Endodermal cell (in vitro differentiated cells): Measurements from ENCODE around the gene C1QTNF12. TPM values are rescaled to one million over a fixed set of nuclear protein-coding genes. Genes with fewer than 3 reads are reported as not detected.
A peak's percentile ranks its signal among the peaks of the same experiment; 100 is the strongest.

Source experiments
- DNase-seq: peaks from one replicate; pipeline ENCODE4 v3.0.0-alpha.2; 2017
- H3K27ac ChIP-seq: 2 replicates; pipeline ENCODE4 v1.5.1; 2013; ENCODE audit warnings: mild to moderate bottlenecking, low read depth, low read length, moderate library complexity
- H3K27me3 ChIP-seq: 2 replicates; pipeline ENCODE4 v1.6.1; 2013; ENCODE audit warnings: mild to moderate bottlenecking, low read length, moderate library complexity; ENCODE audit not compliant: insufficient read depth, control insufficient read depth, poor library complexity, severe bottlenecking
- H3K36me3 ChIP-seq: 2 replicates; pipeline ENCODE4 v1.7.0; 2013; ENCODE audit warnings: mild to moderate bottlenecking, low read length, moderate library complexity; ENCODE audit not compliant: control insufficient read depth, insufficient read depth
- H3K4me1 ChIP-seq: one replicate; pipeline ENCODE4 v1.7.0; 2013; ENCODE audit warnings: low read length; ENCODE audit not compliant: control insufficient read depth, insufficient read depth
- H3K4me3 ChIP-seq: 2 replicates; pipeline ENCODE4 v1.5.1; 2013; ENCODE audit warnings: mild to moderate bottlenecking, low read length, moderate library complexity
- H3K9ac ChIP-seq: 2 replicates; pipeline ENCODE4 v1.6.1; 2013; ENCODE audit warnings: mild to moderate bottlenecking, low read length, moderate library complexity; ENCODE audit not compliant: poor library complexity, severe bottlenecking; ENCODE audit errors: extremely low read depth
- H3K9me3 ChIP-seq: 2 replicates; pipeline ENCODE4 v1.6.1; 2013; ENCODE audit warnings: mild to moderate bottlenecking, low read length, moderate library complexity; ENCODE audit not compliant: control insufficient read depth
- H3K27ac Mint-ChIP-seq: 2 replicates; pipeline ENCODE4 v1.8.0; 2020; ENCODE audit warnings: mixed read lengths
- H3K27me3 Mint-ChIP-seq: 2 replicates; pipeline ENCODE4 v1.8.0; 2021; ENCODE audit warnings: mild to moderate bottlenecking, mixed read lengths; ENCODE audit not compliant: insufficient read depth
- H3K36me3 Mint-ChIP-seq: 2 replicates; pipeline ENCODE4 v1.8.0; 2020; ENCODE audit warnings: low read depth, mixed read lengths
- H3K4me1 Mint-ChIP-seq: 2 replicates; pipeline ENCODE4 v1.8.0; 2020; ENCODE audit warnings: mixed read lengths
- H3K4me3 Mint-ChIP-seq: 2 replicates; pipeline ENCODE4 v1.8.0; 2020; ENCODE audit warnings: mild to moderate bottlenecking, moderate library complexity, mixed read lengths
- H3K9me3 Mint-ChIP-seq: 2 replicates; pipeline ENCODE4 v1.8.0; 2020; ENCODE audit warnings: mild to moderate bottlenecking, mixed read lengths
- WGBS, 2 experiments: methylation state at CpG; one replicate each; pipeline versions ENCODE4 v1.1.5 to v1.1.7; 2013; ENCODE audit warnings: missing lambda C conversion rate in 2 of 2, mixed read lengths in 1 of 2; ENCODE audit not compliant: insufficient coverage in 1 of 2, insufficient read length in 1 of 2; 5-methylcytosine and 5-hydroxymethylcytosine counted together
- total RNA-seq, 2 donors: library from RNA; stranded (reverse); fragmentation: NEBNext Ultra II Directional in 1 of 2; extraction: Animal tissue kit (Norgen Biotek cat#: 25700) in 1 of 2; gene quantifications; 2 replicates in 1 of 2; 3 replicates in 1 of 2; pipeline ENCODE4 v1.2.1, GENCODE V29; 2021
- TF ChIP-seq, protein P1 (sequence below): fragments of 200-600 bp; sonication (generic); conservative IDR thresholded peaks from 2 replicates; pipeline ENCODE4 v1.5.0; 2021; ENCODE audit warnings: antibody characterized with exemption, mild to moderate bottlenecking

The C1QTNF12 gene
- total RNA-seq, 2 donors from 2014 or later = 8.1 to 13.5 TPM

GRCh38 chr1:1268284-1268682 lies 21.8 kb upstream of the C1QTNF12 start:
- Histone ChIP-seq H3K9ac (no peak overlapping the region), H3K27ac (no peak overlapping the region), H3K9me3 (no peaks in the 10 kb centered on the region), H3K36me3 (peaks cover 41% of the 10 kb centered on the region), H3K27me3 (no peaks in the 10 kb centered on the region), H3K4me3 (no peak overlapping the region), H3K4me1 (no peaks in the 10 kb centered on the region)
- no peak overlapping the region for H3K4me3 Mint-ChIP-seq
- no peak for DNase-seq
- H3K27ac Mint-ChIP-seq = no peak overlapping the region
- H3K27me3 Mint-ChIP-seq = no peaks in the 10 kb centered on the region
- TF ChIP-seq, protein P1, sequence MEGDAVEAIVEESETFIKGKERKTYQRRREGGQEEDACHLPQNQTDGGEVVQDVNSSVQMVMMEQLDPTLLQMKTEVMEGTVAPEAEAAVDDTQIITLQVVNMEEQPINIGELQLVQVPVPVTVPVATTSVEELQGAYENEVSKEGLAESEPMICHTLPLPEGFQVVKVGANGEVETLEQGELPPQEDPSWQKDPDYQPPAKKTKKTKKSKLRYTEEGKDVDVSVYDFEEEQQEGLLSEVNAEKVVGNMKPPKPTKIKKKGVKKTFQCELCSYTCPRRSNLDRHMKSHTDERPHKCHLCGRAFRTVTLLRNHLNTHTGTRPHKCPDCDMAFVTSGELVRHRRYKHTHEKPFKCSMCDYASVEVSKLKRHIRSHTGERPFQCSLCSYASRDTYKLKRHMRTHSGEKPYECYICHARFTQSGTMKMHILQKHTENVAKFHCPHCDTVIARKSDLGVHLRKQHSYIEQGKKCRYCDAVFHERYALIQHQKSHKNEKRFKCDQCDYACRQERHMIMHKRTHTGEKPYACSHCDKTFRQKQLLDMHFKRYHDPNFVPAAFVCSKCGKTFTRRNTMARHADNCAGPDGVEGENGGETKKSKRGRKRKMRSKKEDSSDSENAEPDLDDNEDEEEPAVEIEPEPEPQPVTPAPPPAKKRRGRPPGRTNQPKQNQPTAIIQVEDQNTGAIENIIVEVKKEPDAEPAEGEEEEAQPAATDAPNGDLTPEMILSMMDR = no peak
- peaks cover 60% of the 10 kb centered on the region for H3K36me3 Mint-ChIP-seq
- H3K4me1 Mint-ChIP-seq = peaks cover 17% of the 10 kb centered on the region
- no peaks in the 10 kb centered on the region for H3K9me3 Mint-ChIP-seq
- 98% methylated on average over 12 to 13 of the region's 13 CpGs for WGBS, 2 experiments

- no peak for DNase-seq
- Mint-ChIP-seq H3K27ac (no peak overlapping the region), H3K27me3 (no peaks in the 10 kb centered on the region), H3K4me3 (no peak overlapping the region), H3K4me1 (peaks cover 15% of the 10 kb centered on the region), H3K9me3 (no peaks in the 10 kb centered on the region), H3K36me3 (peaks cover 64% of the 10 kb centered on the region)
- TF ChIP-seq, protein P1 = no peak
- no peaks in the 10 kb centered on the region for H3K27me3 ChIP-seq
- H3K9me3 ChIP-seq = no peaks in the 10 kb centered on the region
- 97 to 98% methylated on average over 35 to 39 of the region's 39 CpGs for WGBS, 2 experiments
- H3K27ac ChIP-seq = no peak overlapping the region
- no peak overlapping the region for H3K4me3 ChIP-seq
- H3K36me3 ChIP-seq = peaks cover 47% of the 10 kb centered on the region
- no peak overlapping the region for H3K9ac ChIP-seq
- H3K4me1 ChIP-seq = no peaks in the 10 kb centered on the region
Measured at GRCh38 chr1:1267488-1268283, 21.2 kb upstream of the C1QTNF12 start.

DNA sequence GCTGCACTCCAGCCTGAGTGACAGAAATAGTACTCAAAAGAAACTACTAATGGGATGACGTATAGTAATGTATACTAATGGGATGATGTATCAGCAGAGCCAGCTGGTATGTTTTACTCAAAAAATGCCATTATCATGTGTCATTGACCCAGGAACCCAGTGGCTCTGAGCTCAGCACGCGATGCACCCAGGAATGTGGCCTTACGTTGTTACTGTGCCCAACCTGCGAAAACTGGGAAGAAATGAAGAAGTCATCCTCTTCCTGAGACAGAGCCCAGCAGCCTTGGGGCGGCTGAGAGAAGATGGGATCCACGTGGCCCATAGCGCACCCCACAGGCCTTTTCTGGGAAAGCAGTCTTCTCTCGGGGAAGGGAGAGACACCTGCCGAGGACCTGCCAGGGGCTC lies 18.3 kb upstream of the C1QTNF12 start:
- Mint-ChIP-seq H3K27me3 (no peaks in the 10 kb centered on the region), H3K36me3 (peaks cover 59% of the 10 kb centered on the region), H3K4me3 (no peak overlapping the region), H3K9me3 (no peaks in the 10 kb centered on the region), H3K27ac (peak overlapping the region; percentile 52), H3K4me1 (no peaks in the 10 kb centered on the region)
- no peaks in the 10 kb centered on the region for H3K4me1 ChIP-seq
- no peak overlapping the region for H3K4me3 ChIP-seq
- H3K27me3 ChIP-seq = no peaks in the 10 kb centered on the region
- H3K27ac ChIP-seq = no peak overlapping the region
- TF ChIP-seq, protein P1 = peak; percentile 63
- peaks cover 62% of the 10 kb centered on the region for H3K36me3 ChIP-seq
- peak; percentile 86 for DNase-seq
- no peak overlapping the region for H3K9ac ChIP-seq
- WGBS, 2 experiments = 93 to 100% methylated on average over 6 to 10 of the region's 10 CpGs
- no peaks in the 10 kb centered on the region for H3K9me3 ChIP-seq
